HG03571 (cell line): ENCODE data around the gene HNRNPUL1.

Source experiments
- ATAC-seq: cut with Tn5 transposase; IDR thresholded peaks from one replicate; pipeline ENCODE4 v1.9.1; 2021; ENCODE audit not compliant: unreplicated experiment

The HNRNPUL1 gene

GRCh38 chr19:41307090-41307875, 43.1 kb downstream of the HNRNPUL1 start:
- no peak for ATAC-seq

- ATAC-seq = no peak
Observed at GRCh38 chr19:41307954-41308449, 43.8 kb downstream of the HNRNPUL1 start.

GRCh38 chr19:41308450-41309179, 44.4 kb downstream of the HNRNPUL1 start:
- no peak for ATAC-seq

GRCh38 chr19:41309180-41310032, 45.2 kb downstream of the HNRNPUL1 start:
- ATAC-seq = no peak

- ATAC-seq = peak; percentile 54
Observed at GRCh38 chr19:41310033-41310831, 46.1 kb downstream of the HNRNPUL1 start, which contains the start of gene CCDC97. Gene CCDC97 (plus strand): TSS chr19:41310172. CDS start chr19:41310311, 139 bp downstream.

GRCh38 chr19:41311072-41311471, 46.9 kb downstream of the HNRNPUL1 start:
- ATAC-seq = no peak

GRCh38 chr19:41311613-41312012, 47.4 kb downstream of the HNRNPUL1 start:
- no peak for ATAC-seq

GRCh38 chr19:41316306-41316920, 52.2 kb downstream of the HNRNPUL1 start:
- no peak for ATAC-seq

- ATAC-seq = no peak
Observed at GRCh38 chr19:41318696-41319499, 54.7 kb downstream of the HNRNPUL1 start.

- ATAC-seq = no peak
Observed at GRCh38 chr19:41319500-41320184, 55.5 kb downstream of the HNRNPUL1 start.

- ATAC-seq = no peak
Observed at GRCh38 chr19:41320185-41320518, 56.0 kb downstream of the HNRNPUL1 start.

- no peak for ATAC-seq
Observed at GRCh38 chr19:41320568-41320967, 56.4 kb downstream of the HNRNPUL1 start.

GRCh38 chr19:41321204-41321599, 57.0 kb downstream of the HNRNPUL1 start:
- no peak for ATAC-seq

- ATAC-seq = no peak
Observed at GRCh38 chr19:41321600-41322270, 57.6 kb downstream of the HNRNPUL1 start.

- ATAC-seq = no peak
Observed at GRCh38 chr19:41322451-41322850, 58.3 kb downstream of the HNRNPUL1 start.

- ATAC-seq = no peak
Observed at GRCh38 chr19:41323023-41323422, 58.9 kb downstream of the HNRNPUL1 start.

GRCh38 chr19:41323430-41324125, 59.4 kb downstream of the HNRNPUL1 start:
- no peak for ATAC-seq
